ENCODE measurements around the gene PLAC1. TPM values are rescaled to one million over a fixed set of nuclear protein-coding genes. Genes with fewer than 3 reads are reported as not detected.
A peak's percentile ranks its signal among the peaks of the same experiment; 100 is the strongest.

Gene PLAC1
- total and polyA plus RNA-seq, 5 donors from 2014 or later, result not detected

- H3K4me3 Mint-ChIP-seq, result no peak overlapping the region
- no peaks in the 10 kb centered on the region for H3K36me3 Mint-ChIP-seq
- H3K27ac Mint-ChIP-seq, result no peak overlapping the region
- H3K4me1 Mint-ChIP-seq, result peaks cover 0 to 5% (median 0%) of the 10 kb centered on the region in 4 donors
- no peaks in the 10 kb centered on the region for H3K36me3 ChIP-seq (ENCODE audit: control insufficient read depth, insufficient read depth, low read length)
- no peak for ATAC-seq (ENCODE audit: low read depth in 2 of 2)
- H3K4me3 ChIP-seq (ENCODE audit: low read depth, low read length), result no peak overlapping the region
- H3K9me3 ChIP-seq (ENCODE audit: control insufficient read depth in 2 of 2, low read length in 2 of 2), result no peaks in the 10 kb centered on the region
- DNase-seq, result no peak
- peaks cover 6% of the 10 kb centered on the region for H3K27me3 Mint-ChIP-seq
- no peak overlapping the region for H3K27ac ChIP-seq (ENCODE audit: insufficient read depth, low read length, poor library complexity, severe bottlenecking)
- H3K4me1 ChIP-seq (ENCODE audit: control insufficient read depth, insufficient read depth, low read length, poor library complexity, severe bottlenecking), result no peaks in the 10 kb centered on the region
- no peaks in the 10 kb centered on the region for H3K9me3 Mint-ChIP-seq
- no peaks in the 10 kb centered on the region for H3K27me3 ChIP-seq (ENCODE audit: control insufficient read depth, insufficient read depth, low read length)
Measured at GRCh38 chrX:134624046-134624430, 34.2 kb downstream of the PLAC1 start.

GRCh38 chrX:134623293-134624045 is 34.8 kb downstream of the PLAC1 start:
- H3K27ac ChIP-seq (ENCODE audit: insufficient read depth, low read length, poor library complexity, severe bottlenecking), result no peak overlapping the region
- H3K4me1 Mint-ChIP-seq, result peaks cover 0 to 5% (median 0%) of the 10 kb centered on the region in 4 donors
- no peaks in the 10 kb centered on the region for H3K36me3 ChIP-seq (ENCODE audit: control insufficient read depth, insufficient read depth, low read length)
- no peaks in the 10 kb centered on the region for H3K9me3 ChIP-seq (ENCODE audit: control insufficient read depth in 2 of 2, low read length in 2 of 2)
- no peaks in the 10 kb centered on the region for H3K9me3 Mint-ChIP-seq
- no peaks in the 10 kb centered on the region for H3K4me1 ChIP-seq (ENCODE audit: control insufficient read depth, insufficient read depth, low read length, poor library complexity, severe bottlenecking)
- no peak overlapping the region for H3K4me3 ChIP-seq (ENCODE audit: low read depth, low read length)
- H3K4me3 Mint-ChIP-seq, result no peak overlapping the region
- ATAC-seq (ENCODE audit: low read depth in 2 of 2), result no peak
- H3K27me3 Mint-ChIP-seq, result peaks cover 6% of the 10 kb centered on the region
- H3K36me3 Mint-ChIP-seq, result no peaks in the 10 kb centered on the region
- no peaks in the 10 kb centered on the region for H3K27me3 ChIP-seq (ENCODE audit: control insufficient read depth, insufficient read depth, low read length)
- DNase-seq, result no peak
- no peak overlapping the region for H3K27ac Mint-ChIP-seq

GRCh38 chrX:134622813-134623185 is 35.5 kb downstream of the PLAC1 start:
- no peak overlapping the region for H3K4me3 Mint-ChIP-seq
- Histone ChIP-seq H3K27ac (ENCODE audit: insufficient read depth, low read length, poor library complexity, severe bottlenecking) (no peak overlapping the region), H3K4me1 (ENCODE audit: control insufficient read depth, insufficient read depth, low read length, poor library complexity, severe bottlenecking) (no peaks in the 10 kb centered on the region), H3K9me3 (ENCODE audit: control insufficient read depth in 2 of 2, low read length in 2 of 2) (no peaks in the 10 kb centered on the region), H3K27me3 (ENCODE audit: control insufficient read depth, insufficient read depth, low read length) (no peaks in the 10 kb centered on the region), H3K36me3 (ENCODE audit: control insufficient read depth, insufficient read depth, low read length) (no peaks in the 10 kb centered on the region), H3K4me3 (ENCODE audit: low read depth, low read length) (no peak overlapping the region)
- no peak for DNase-seq
- no peak for ATAC-seq (ENCODE audit: low read depth in 2 of 2)
- H3K9me3 Mint-ChIP-seq, result no peaks in the 10 kb centered on the region
- no peak overlapping the region for H3K27ac Mint-ChIP-seq
- H3K4me1 Mint-ChIP-seq, result peaks cover 0 to 5% (median 0%) of the 10 kb centered on the region in 4 donors
- H3K36me3 Mint-ChIP-seq, result no peaks in the 10 kb centered on the region
- H3K27me3 Mint-ChIP-seq, result peaks cover 6% of the 10 kb centered on the region

GRCh38 chrX:134622056-134622812 is 36.0 kb downstream of the PLAC1 start:
- H3K4me3 ChIP-seq (ENCODE audit: low read depth, low read length), result no peak overlapping the region
- Mint-ChIP-seq H3K27me3 (peaks cover 6% of the 10 kb centered on the region), H3K4me1 (peaks cover 0 to 5% (median 0%) of the 10 kb centered on the region in 4 donors), H3K4me3 (no peak overlapping the region), H3K9me3 (no peaks in the 10 kb centered on the region), H3K36me3 (no peaks in the 10 kb centered on the region), H3K27ac (no peak overlapping the region)
- ATAC-seq (ENCODE audit: low read depth in 2 of 2) (no peak), DNase-seq (peak in 1 of 3 donors; percentile 40)
- H3K27ac ChIP-seq (ENCODE audit: insufficient read depth, low read length, poor library complexity, severe bottlenecking), result no peak overlapping the region
- no peaks in the 10 kb centered on the region for H3K36me3 ChIP-seq (ENCODE audit: control insufficient read depth, insufficient read depth, low read length)
- no peaks in the 10 kb centered on the region for H3K4me1 ChIP-seq (ENCODE audit: control insufficient read depth, insufficient read depth, low read length, poor library complexity, severe bottlenecking)
- no peaks in the 10 kb centered on the region for H3K27me3 ChIP-seq (ENCODE audit: control insufficient read depth, insufficient read depth, low read length)
- H3K9me3 ChIP-seq (ENCODE audit: control insufficient read depth in 2 of 2, low read length in 2 of 2), result no peaks in the 10 kb centered on the region

GRCh38 chrX:134619838-134620237 is 38.4 kb downstream of the PLAC1 start:
- DNase-seq, result no peak
- H3K9me3 Mint-ChIP-seq, result no peaks in the 10 kb centered on the region
- Histone ChIP-seq H3K4me1 (ENCODE audit: control insufficient read depth, insufficient read depth, low read length, poor library complexity, severe bottlenecking) (no peaks in the 10 kb centered on the region), H3K9me3 (ENCODE audit: control insufficient read depth in 2 of 2, low read length in 2 of 2) (no peaks in the 10 kb centered on the region), H3K27ac (ENCODE audit: insufficient read depth, low read length, poor library complexity, severe bottlenecking) (no peak overlapping the region), H3K27me3 (ENCODE audit: control insufficient read depth, insufficient read depth, low read length) (no peaks in the 10 kb centered on the region), H3K4me3 (ENCODE audit: low read depth, low read length) (no peak overlapping the region), H3K36me3 (ENCODE audit: control insufficient read depth, insufficient read depth, low read length) (no peaks in the 10 kb centered on the region)
- peaks cover 3% of the 10 kb centered on the region for H3K27me3 Mint-ChIP-seq
- peaks cover 0 to 5% (median 0%) of the 10 kb centered on the region in 4 donors for H3K4me1 Mint-ChIP-seq
- no peak for ATAC-seq (ENCODE audit: low read depth in 2 of 2)
- no peaks in the 10 kb centered on the region for H3K36me3 Mint-ChIP-seq
- no peak overlapping the region for H3K4me3 Mint-ChIP-seq
- H3K27ac Mint-ChIP-seq, result no peak overlapping the region

- DNase-seq (no peak), ATAC-seq (ENCODE audit: low read depth in 2 of 2) (no peak)
- no peak overlapping the region for H3K27ac Mint-ChIP-seq
- H3K9me3 ChIP-seq (ENCODE audit: control insufficient read depth in 2 of 2, low read length in 2 of 2), result no peaks in the 10 kb centered on the region
- H3K27me3 ChIP-seq (ENCODE audit: control insufficient read depth, insufficient read depth, low read length), result no peaks in the 10 kb centered on the region
- H3K27me3 Mint-ChIP-seq, result no peaks in the 10 kb centered on the region
- H3K9me3 Mint-ChIP-seq, result peaks cover 0 to 6% (median 0%) of the 10 kb centered on the region in 7 donors
- H3K4me1 Mint-ChIP-seq, result no peaks in the 10 kb centered on the region
- no peak overlapping the region for H3K27ac ChIP-seq (ENCODE audit: insufficient read depth, low read length, poor library complexity, severe bottlenecking)
- H3K4me1 ChIP-seq (ENCODE audit: control insufficient read depth, insufficient read depth, low read length, poor library complexity, severe bottlenecking), result no peaks in the 10 kb centered on the region
- no peak overlapping the region for H3K4me3 ChIP-seq (ENCODE audit: low read depth, low read length)
- H3K4me3 Mint-ChIP-seq, result no peak overlapping the region
- H3K36me3 ChIP-seq (ENCODE audit: control insufficient read depth, insufficient read depth, low read length), result no peaks in the 10 kb centered on the region
- H3K36me3 Mint-ChIP-seq, result no peaks in the 10 kb centered on the region
Measured at GRCh38 chrX:134613396-134613795, 44.9 kb downstream of the PLAC1 start.

- no peaks in the 10 kb centered on the region for H3K36me3 ChIP-seq (ENCODE audit: control insufficient read depth, insufficient read depth, low read length)
- no peak overlapping the region for H3K4me3 Mint-ChIP-seq
- no peaks in the 10 kb centered on the region for H3K4me1 ChIP-seq (ENCODE audit: control insufficient read depth, insufficient read depth, low read length, poor library complexity, severe bottlenecking)
Measured at GRCh38 chrX:134608153-134608552, 50.1 kb downstream of the PLAC1 start.

More at GRCh38 chrX:134608153-134608552, 50.1 kb downstream of the PLAC1 start:
- no peak for DNase-seq
- Mint-ChIP-seq H3K9me3 (peaks cover 0 to 6% (median 0%) of the 10 kb centered on the region in 7 donors), H3K36me3 (no peaks in the 10 kb centered on the region), H3K27me3 (peaks cover 4% of the 10 kb centered on the region), H3K27ac (no peak overlapping the region), H3K4me1 (no peaks in the 10 kb centered on the region)
- no peak for ATAC-seq (ENCODE audit: low read depth in 2 of 2)
- no peak overlapping the region for H3K4me3 ChIP-seq (ENCODE audit: low read depth, low read length)
- H3K27ac ChIP-seq (ENCODE audit: insufficient read depth, low read length, poor library complexity, severe bottlenecking), result no peak overlapping the region
- H3K27me3 ChIP-seq (ENCODE audit: control insufficient read depth, insufficient read depth, low read length), result no peaks in the 10 kb centered on the region
- no peaks in the 10 kb centered on the region for H3K9me3 ChIP-seq (ENCODE audit: control insufficient read depth in 2 of 2, low read length in 2 of 2)

Measured in CD4-positive, CD25-positive, alpha-beta regulatory T cell (primary cell).